Measurements from ENCODE around the gene PAX9. TPM values are rescaled to one million over a fixed set of nuclear protein-coding genes. Genes with fewer than 3 reads are reported as not detected.

PAX9 gene
- total and polyA plus RNA-seq, 2 of the 13 experiments (the other 11 are each of a cell fraction or from before 2014, with no cell fraction given), result 0.03 TPM; not detected in 1

DNA sequence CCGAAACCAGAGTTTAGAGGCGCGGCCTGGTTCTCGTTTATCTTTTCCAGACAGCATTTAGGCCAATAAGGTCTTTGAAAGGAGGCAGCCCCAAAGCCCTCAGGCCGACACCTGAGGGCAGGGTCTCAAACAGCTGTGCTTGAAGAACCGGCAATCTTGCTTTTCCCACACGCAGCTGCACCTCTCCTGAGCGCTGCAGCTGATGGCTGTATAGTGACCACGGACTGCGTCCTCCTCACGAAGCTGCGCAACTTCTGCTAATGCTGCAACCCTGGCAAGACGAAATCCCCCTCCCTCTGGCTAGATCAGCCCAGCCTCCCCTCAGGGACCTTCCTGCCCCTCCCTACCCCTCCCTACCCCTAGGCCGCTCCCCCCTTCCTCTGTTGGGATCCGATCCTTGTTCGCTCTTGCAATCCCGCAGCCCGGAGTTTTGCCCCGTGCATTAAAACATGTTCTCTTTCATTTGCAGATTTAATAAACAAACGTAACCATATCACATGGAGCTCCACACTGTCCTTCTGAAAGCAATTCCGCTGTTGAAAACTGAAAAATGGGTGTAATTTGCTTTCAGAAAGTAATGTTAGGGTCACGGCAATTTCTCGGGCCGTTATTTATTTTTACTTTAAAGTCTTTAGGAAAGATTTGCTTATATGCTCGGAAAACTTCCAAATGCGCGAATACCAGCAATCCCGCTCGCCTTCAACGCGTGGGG lies 4.8 kb upstream of the PAX9 start:
- no peak overlapping the region for H3K4me3 ChIP-seq (replicated peaks in 1 of 3; ENCODE audit: insufficient read depth in 1 of 3, low read depth in 2 of 3, low read length in 3 of 3)
- peaks cover 23% of the 10 kb centered on the region for H3K4me1 ChIP-seq (ENCODE audit: insufficient read depth, low read length)
- H3K4me2 ChIP-seq (ENCODE audit: low read depth, low read length), result no peak overlapping the region
- ATAC-seq (no peak), FAIRE-seq (no peak), DNase-seq (ENCODE audit: low spot score) (no peak)
- H3K9ac ChIP-seq (ENCODE audit: insufficient read depth, low read depth, low read length), result no peak overlapping the region
- no peak overlapping the region for H2AFZ ChIP-seq (ENCODE audit: low read length)
- TF ChIP-seq EZH2 (conservative IDR thresholded peaks at IDR 0.05; ENCODE audit: low read depth, low read length), result peak; percentile 36; the same call in 1 of the 2 replicates
- TF ChIP-seq ZNF724P (CRISPR knock-in tag; IDR thresholded peaks at IDR 0.05; ENCODE audit: borderline replicate concordance), result no peak
- no peak for TF ChIP-seq MEIS1 (CRISPR knock-in tag; IDR thresholded peaks at IDR 0.05; ENCODE audit: borderline replicate concordance)
- TF ChIP-seq ZFX (CRISPR knock-in tag; IDR thresholded peaks at IDR 0.05; ENCODE audit: low read depth), result peak; percentile 7; the same call in 1 of the 2 replicates
- no peak for TF ChIP-seq HNRNPH1 (optimal IDR thresholded peaks at IDR 0.05; ENCODE audit: low read depth, low read length)
- peak; percentile 81; the same call in 1 of the 2 replicates for TF ChIP-seq PCBP1 (IDR thresholded peaks at IDR 0.05; ENCODE audit: borderline replicate concordance, low read depth, low read length)
- 0 out of 2 replicates have a peak, but pooled peaks have one; percentile 11 for TF ChIP-seq MED13 (CRISPR knock-in tag; IDR thresholded peaks at IDR 0.05)
- TF ChIP-seq, protein P1, sequence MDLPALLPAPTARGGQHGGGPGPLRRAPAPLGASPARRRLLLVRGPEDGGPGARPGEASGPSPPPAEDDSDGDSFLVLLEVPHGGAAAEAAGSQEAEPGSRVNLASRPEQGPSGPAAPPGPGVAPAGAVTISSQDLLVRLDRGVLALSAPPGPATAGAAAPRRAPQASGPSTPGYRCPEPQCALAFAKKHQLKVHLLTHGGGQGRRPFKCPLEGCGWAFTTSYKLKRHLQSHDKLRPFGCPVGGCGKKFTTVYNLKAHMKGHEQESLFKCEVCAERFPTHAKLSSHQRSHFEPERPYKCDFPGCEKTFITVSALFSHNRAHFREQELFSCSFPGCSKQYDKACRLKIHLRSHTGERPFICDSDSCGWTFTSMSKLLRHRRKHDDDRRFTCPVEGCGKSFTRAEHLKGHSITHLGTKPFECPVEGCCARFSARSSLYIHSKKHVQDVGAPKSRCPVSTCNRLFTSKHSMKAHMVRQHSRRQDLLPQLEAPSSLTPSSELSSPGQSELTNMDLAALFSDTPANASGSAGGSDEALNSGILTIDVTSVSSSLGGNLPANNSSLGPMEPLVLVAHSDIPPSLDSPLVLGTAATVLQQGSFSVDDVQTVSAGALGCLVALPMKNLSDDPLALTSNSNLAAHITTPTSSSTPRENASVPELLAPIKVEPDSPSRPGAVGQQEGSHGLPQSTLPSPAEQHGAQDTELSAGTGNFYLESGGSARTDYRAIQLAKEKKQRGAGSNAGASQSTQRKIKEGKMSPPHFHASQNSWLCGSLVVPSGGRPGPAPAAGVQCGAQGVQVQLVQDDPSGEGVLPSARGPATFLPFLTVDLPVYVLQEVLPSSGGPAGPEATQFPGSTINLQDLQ (CRISPR knock-in tag; IDR thresholded peaks at IDR 0.05), result 0 out of 2 replicates have a peak, but pooled peaks have one; percentile 26
- TF ChIP-seq ZNF136 (CRISPR knock-in tag; IDR thresholded peaks at IDR 0.05; ENCODE audit: low read depth), result no peak
- in situ Hi-C loops (cut with HindIII; ENCODE audit: extremely low pct_ligation_motif_present, low pct_unique_long_range_greater_than_20kb), result no loop called here
- peaks cover 2% of the 10 kb centered on the region; the same call in 1 of the 2 replicates for H4K20me1 ChIP-seq (ENCODE audit: insufficient read depth, low read length)
- no peaks in the 10 kb centered on the region for H3K79me2 ChIP-seq (ENCODE audit: insufficient read depth, low read length)
- BruUV-seq (replicated peaks), result no TSS peak
- H3K27ac ChIP-seq (ENCODE audit: extremely low read length, insufficient read depth, low read length), result no peak overlapping the region
- intact Hi-C loops (cut with micrococcal nuclease; ENCODE audit: unreplicated experiment), result loop anchor here (1.0 to 2.0 kb wide), 2 partner anchors 50 to 105 kb away; no protein-coding TSS in a partner anchor
- no peaks in the 10 kb centered on the region for H3K36me3 ChIP-seq (replicated peaks in 1 of 2; ENCODE audit: control insufficient read depth in 1 of 2, insufficient read depth in 2 of 2, low read length in 2 of 2)
- peaks cover 52 to 81% of the 10 kb centered on the region in 2 experiments for H3K27me3 ChIP-seq (ENCODE audit: control insufficient read depth in 1 of 2, insufficient read depth in 2 of 2, low read length in 2 of 2)
- ChIA-PET POLR2A (no interaction called here), CTCF (ENCODE audit: low intra/inter-chr PET ratio, low total read pairs) (no interaction called here)
- no peaks in the 10 kb centered on the region for H3K9me3 ChIP-seq (ENCODE audit: low read length)
- WGBS (ENCODE audit: low lambda C conversion rate), result 35% methylated on average over 31 of the region's 31 CpGs

Measured in HepG2 (cell line).